ENCODE results near the gene PDE4B.
A peak's percentile ranks its signal among the peaks of the same experiment; 100 is the strongest.

PDE4B gene

DNA sequence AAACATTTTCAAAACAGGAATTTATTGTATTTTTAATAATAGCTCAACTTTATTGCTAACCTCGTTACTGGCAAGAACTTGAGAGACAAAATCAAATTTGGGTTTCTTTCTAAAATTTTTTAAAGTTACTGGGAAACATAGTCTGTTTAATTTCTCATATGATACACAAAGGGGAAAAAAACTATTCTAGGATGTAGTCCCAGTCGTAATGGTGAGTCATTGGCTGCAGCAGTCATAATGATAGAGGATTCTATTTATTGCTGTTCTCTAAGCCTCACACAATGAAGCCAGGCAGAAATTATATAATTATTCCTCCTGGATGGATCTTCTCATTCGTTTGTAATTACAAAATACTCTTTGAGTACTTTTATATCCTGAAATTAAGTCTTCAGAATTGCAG, 414.8 kb downstream of the PDE4B start:
- TF ChIP-seq CTCF (conservative IDR thresholded peaks at IDR 0.05; ENCODE audit: low read length): no peak
- H3K4me3 ChIP-seq (ENCODE audit: low read length): no peak overlapping the region
- peak; percentile 58 for DNase-seq (ENCODE audit: low read depth)

- TF ChIP-seq CTCF (conservative IDR thresholded peaks at IDR 0.05; ENCODE audit: low read length): no peak
- no peak overlapping the region for H3K4me3 ChIP-seq (ENCODE audit: low read length)
- DNase-seq (ENCODE audit: low read depth): no peak
These were observed 415.9 kb downstream of the PDE4B start for GRCh38 chr1:66208632-66209031.

- DNase-seq (ENCODE audit: low read depth): no peak
- H3K4me3 ChIP-seq (ENCODE audit: low read length): no peak overlapping the region
- no peak for TF ChIP-seq CTCF (conservative IDR thresholded peaks at IDR 0.05; ENCODE audit: low read length)
These were observed 418.0 kb downstream of the PDE4B start for GRCh38 chr1:66210635-66211244.

- no peak for DNase-seq (ENCODE audit: low read depth)
- H3K4me3 ChIP-seq (ENCODE audit: low read length): no peak overlapping the region
- no peak for TF ChIP-seq CTCF (conservative IDR thresholded peaks at IDR 0.05; ENCODE audit: low read length)
These were observed 418.8 kb downstream of the PDE4B start for GRCh38 chr1:66211521-66211920.

GRCh38 chr1:66213491-66213890, 420.8 kb downstream of the PDE4B start:
- TF ChIP-seq CTCF (conservative IDR thresholded peaks at IDR 0.05; ENCODE audit: low read length): no peak
- H3K4me3 ChIP-seq (ENCODE audit: low read length): no peak overlapping the region
- DNase-seq (ENCODE audit: low read depth): no peak

GRCh38 chr1:66214901-66215300, 422.2 kb downstream of the PDE4B start:
- no peak overlapping the region for H3K4me3 ChIP-seq (ENCODE audit: low read length)
- DNase-seq (ENCODE audit: low read depth): peak; percentile 13
- TF ChIP-seq CTCF (conservative IDR thresholded peaks at IDR 0.05; ENCODE audit: low read length): no peak

GRCh38 chr1:66217021-66217420, 424.3 kb downstream of the PDE4B start:
- H3K4me3 ChIP-seq (ENCODE audit: low read length): no peak overlapping the region
- DNase-seq (ENCODE audit: low read depth): peak; percentile 87
- TF ChIP-seq CTCF (conservative IDR thresholded peaks at IDR 0.05; ENCODE audit: low read length): no peak
